ENCODE results near the gene TAF3.

TAF3 gene

GRCh38 chr10:7887174-7887816, 69.0 kb downstream of the TAF3 start:
- H3K4me1 Mint-ChIP-seq = peaks cover 65% of the 10 kb centered on the region
- no peaks in the 10 kb centered on the region for H3K9me3 Mint-ChIP-seq
- peaks cover 4% of the 10 kb centered on the region for H3K36me3 Mint-ChIP-seq

DNA sequence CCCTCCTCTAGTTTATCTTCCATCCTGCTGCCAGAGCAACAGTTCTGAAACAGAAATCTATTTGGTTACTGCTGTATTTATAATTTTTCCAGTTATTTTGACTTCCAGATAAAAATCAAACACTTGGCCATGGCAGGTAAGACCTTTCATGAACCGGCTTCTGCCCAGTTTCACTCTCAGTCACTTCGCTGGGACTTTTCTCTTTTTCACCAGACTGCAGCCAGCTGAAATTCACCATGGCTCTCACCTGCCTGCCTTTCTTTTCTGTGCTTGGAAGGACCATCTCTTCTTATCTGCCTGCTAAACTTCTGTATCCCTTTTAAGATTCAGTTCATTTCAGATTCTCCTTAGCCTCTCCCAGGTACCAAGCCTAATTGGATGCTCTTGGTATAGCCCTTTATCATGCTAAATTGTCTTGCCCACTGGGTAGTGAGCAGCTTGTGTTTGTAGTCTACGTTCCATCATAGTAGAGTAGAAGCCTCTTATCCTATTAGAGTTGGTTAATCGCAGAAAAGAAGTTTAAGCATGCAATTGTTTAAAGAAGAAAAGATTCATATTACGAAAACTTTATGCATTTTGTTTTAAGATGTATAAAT, 71.7 kb downstream of the TAF3 start:
- Mint-ChIP-seq H3K36me3 (peaks cover 10% of the 10 kb centered on the region), H3K4me1 (peaks cover 62% of the 10 kb centered on the region)

More at GRCh38 chr10:7887174-7887816, 69.0 kb downstream of the TAF3 start:
- H3K27me3 Mint-ChIP-seq = no peaks in the 10 kb centered on the region
- H3K27ac Mint-ChIP-seq = peak overlapping the region; percentile 73
- no peak overlapping the region for H3K4me3 Mint-ChIP-seq

DNA sequence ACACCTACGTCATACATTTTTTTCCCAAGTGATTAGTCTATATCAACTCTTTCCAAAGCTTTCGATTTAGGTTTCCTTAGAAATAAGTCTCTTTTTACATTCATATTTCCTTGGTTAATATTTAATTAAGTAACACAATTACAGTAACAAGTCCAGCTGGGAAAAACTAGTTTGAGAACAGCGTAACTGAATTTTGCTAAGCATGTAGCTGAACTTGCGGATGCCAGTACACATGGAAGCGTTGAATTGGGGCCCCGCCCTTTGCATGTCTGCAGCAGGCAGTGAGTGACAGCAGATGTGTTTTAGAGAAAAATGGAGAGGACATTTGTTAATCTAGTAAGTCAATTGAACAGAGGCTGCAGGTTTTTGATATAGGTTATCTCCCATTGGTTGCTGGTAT, 72.5 kb downstream of the TAF3 start:
- Mint-ChIP-seq H3K9me3 (no peaks in the 10 kb centered on the region), H3K27ac (no peak overlapping the region), H3K36me3 (peaks cover 8% of the 10 kb centered on the region), H3K4me1 (peaks cover 55% of the 10 kb centered on the region), H3K27me3 (no peaks in the 10 kb centered on the region), H3K4me3 (no peak overlapping the region)

More for the DNA sequence above, 71.7 kb downstream of the TAF3 start:
- H3K4me3 Mint-ChIP-seq = no peak overlapping the region
- no peaks in the 10 kb centered on the region for H3K27me3 Mint-ChIP-seq
- H3K9me3 Mint-ChIP-seq = no peaks in the 10 kb centered on the region
- no peak overlapping the region for H3K27ac Mint-ChIP-seq

DNA sequence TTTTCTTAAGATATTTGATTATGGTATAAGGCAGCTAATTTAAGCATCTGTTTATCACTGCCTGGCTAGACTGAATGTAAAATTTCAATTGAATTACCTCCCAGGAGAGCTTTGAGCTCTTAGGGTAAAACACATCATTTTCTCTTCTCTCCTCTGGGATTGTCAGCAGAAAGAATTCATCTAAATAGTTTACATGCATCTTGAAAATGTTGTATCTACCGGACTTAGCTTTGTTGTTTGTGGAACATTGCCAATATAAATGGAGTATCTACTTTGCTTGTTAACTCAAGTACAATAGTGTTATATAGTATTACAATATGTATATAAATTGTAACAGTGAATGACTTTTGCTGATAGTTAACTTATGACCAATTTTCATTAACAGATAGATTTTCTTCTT, 73.3 kb downstream of the TAF3 start:
- Mint-ChIP-seq H3K4me3 (no peak overlapping the region), H3K27me3 (no peaks in the 10 kb centered on the region), H3K27ac (no peak overlapping the region), H3K36me3 (peaks cover 15% of the 10 kb centered on the region), H3K9me3 (no peaks in the 10 kb centered on the region), H3K4me1 (peaks cover 47% of the 10 kb centered on the region)

DNA sequence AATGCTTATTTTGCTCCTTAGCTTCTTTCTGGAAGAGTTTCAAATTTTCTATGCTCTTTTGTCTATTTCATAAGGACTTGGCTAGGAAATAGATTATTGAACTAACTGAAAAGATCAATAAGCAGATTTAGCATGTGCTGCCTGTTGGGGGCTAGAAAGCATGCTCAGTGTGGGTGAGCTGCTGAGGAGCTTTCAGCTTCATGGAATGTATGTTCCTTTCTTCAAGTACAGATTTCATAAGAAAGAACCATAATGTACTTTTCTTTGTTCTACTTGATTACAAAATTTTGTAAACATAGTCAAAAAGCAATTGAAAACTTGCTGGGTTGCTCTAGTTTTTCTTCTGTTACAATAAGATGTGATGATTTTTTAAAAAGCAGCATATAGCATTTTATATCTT, 73.8 kb downstream of the TAF3 start:
- Mint-ChIP-seq H3K27me3 (no peaks in the 10 kb centered on the region), H3K4me3 (no peak overlapping the region), H3K27ac (no peak overlapping the region), H3K4me1 (peaks cover 47% of the 10 kb centered on the region), H3K36me3 (peaks cover 19% of the 10 kb centered on the region), H3K9me3 (no peaks in the 10 kb centered on the region)

GRCh38 chr10:7895699-7896090, 77.4 kb downstream of the TAF3 start:
- no peak overlapping the region for H3K27ac Mint-ChIP-seq
- no peaks in the 10 kb centered on the region for H3K9me3 Mint-ChIP-seq
- H3K4me1 Mint-ChIP-seq = peaks cover 28% of the 10 kb centered on the region
- H3K4me3 Mint-ChIP-seq = no peak overlapping the region
- H3K27me3 Mint-ChIP-seq = no peaks in the 10 kb centered on the region
- H3K36me3 Mint-ChIP-seq = peaks cover 29% of the 10 kb centered on the region

DNA sequence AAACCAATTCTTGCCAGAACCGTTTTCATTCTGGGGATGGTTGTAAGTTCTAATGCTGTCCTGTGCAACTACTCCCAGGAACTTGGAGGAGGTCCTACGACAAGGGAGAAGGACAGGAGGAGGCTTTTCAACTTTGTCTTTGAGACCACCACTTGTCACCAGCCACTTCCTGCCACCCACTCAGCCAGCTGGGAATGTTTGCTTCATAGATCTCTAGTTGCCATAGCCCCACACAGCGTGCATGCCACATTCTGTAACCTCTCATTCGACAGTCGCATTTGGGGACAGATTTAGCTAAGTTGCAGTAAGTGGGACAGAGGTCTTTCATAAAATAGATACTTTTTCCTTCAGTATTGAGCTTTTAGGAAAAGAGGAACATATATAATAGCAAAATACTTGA, 78.0 kb downstream of the TAF3 start:
- Mint-ChIP-seq H3K9me3 (no peaks in the 10 kb centered on the region), H3K36me3 (peaks cover 29% of the 10 kb centered on the region), H3K4me3 (no peak overlapping the region), H3K4me1 (peaks cover 24% of the 10 kb centered on the region), H3K27me3 (no peaks in the 10 kb centered on the region), H3K27ac (no peak overlapping the region)

GRCh38 chr10:7901256-7901655, 83.0 kb downstream of the TAF3 start:
- H3K9me3 Mint-ChIP-seq = no peaks in the 10 kb centered on the region
- H3K36me3 Mint-ChIP-seq = peaks cover 30% of the 10 kb centered on the region
- no peak overlapping the region for H3K4me3 Mint-ChIP-seq
- H3K27me3 Mint-ChIP-seq = no peaks in the 10 kb centered on the region
- no peak overlapping the region for H3K27ac Mint-ChIP-seq
- peaks cover 40% of the 10 kb centered on the region for H3K4me1 Mint-ChIP-seq

DNA sequence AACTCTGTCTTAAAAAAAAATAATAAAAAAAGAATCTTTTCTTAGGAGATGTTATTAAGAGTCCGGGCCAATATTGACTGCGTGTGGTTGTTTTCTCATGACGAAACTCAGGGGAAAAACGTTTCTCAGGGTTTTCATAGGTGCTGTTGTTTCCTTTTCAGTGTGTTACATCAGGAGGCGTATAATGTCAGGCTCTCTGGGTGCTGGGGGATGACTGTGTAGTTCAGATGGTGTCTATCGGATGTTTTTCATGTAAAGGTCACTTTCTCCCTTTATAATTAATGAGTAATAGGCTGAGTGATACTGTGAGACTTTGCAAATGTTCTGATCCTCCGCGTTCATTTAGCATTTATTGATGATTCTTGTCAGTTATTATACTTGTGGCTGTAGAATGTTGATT, 84.1 kb downstream of the TAF3 start:
- Mint-ChIP-seq H3K9me3 (no peaks in the 10 kb centered on the region), H3K27me3 (no peaks in the 10 kb centered on the region), H3K27ac (no peak overlapping the region), H3K4me1 (peaks cover 47% of the 10 kb centered on the region), H3K4me3 (no peak overlapping the region), H3K36me3 (peaks cover 21% of the 10 kb centered on the region)

DNA sequence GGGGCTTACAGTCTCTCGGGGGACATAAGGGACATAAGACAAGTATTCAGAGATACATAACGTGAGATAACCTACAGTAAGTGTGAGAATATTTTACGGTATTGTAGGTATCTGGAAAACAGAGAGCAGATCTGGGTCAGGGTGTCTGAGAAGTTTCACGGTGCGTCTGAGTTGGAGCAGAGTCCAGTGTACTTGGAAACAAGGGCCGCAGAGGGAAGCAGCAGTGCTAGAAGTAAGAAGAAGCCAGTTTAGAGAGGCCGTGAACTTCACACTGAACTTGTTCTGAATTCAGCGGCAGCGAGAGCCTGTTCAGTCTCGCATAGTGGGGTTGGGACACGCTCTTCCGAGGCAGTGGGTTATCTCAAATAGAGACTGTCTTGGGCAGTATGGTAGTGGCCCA, 85.5 kb downstream of the TAF3 start:
- Mint-ChIP-seq H3K27me3 (no peaks in the 10 kb centered on the region), H3K9me3 (no peaks in the 10 kb centered on the region), H3K4me3 (no peak overlapping the region), H3K4me1 (peaks cover 52% of the 10 kb centered on the region), H3K27ac (no peak overlapping the region), H3K36me3 (peaks cover 16% of the 10 kb centered on the region)

- no peaks in the 10 kb centered on the region for H3K27me3 Mint-ChIP-seq
- no peaks in the 10 kb centered on the region for H3K9me3 Mint-ChIP-seq
- H3K4me1 Mint-ChIP-seq = peaks cover 52% of the 10 kb centered on the region
- H3K27ac Mint-ChIP-seq = no peak overlapping the region
- H3K36me3 Mint-ChIP-seq = peaks cover 9% of the 10 kb centered on the region
- no peak overlapping the region for H3K4me3 Mint-ChIP-seq
Measured at GRCh38 chr10:7906128-7906527, 87.8 kb downstream of the TAF3 start.

DNA sequence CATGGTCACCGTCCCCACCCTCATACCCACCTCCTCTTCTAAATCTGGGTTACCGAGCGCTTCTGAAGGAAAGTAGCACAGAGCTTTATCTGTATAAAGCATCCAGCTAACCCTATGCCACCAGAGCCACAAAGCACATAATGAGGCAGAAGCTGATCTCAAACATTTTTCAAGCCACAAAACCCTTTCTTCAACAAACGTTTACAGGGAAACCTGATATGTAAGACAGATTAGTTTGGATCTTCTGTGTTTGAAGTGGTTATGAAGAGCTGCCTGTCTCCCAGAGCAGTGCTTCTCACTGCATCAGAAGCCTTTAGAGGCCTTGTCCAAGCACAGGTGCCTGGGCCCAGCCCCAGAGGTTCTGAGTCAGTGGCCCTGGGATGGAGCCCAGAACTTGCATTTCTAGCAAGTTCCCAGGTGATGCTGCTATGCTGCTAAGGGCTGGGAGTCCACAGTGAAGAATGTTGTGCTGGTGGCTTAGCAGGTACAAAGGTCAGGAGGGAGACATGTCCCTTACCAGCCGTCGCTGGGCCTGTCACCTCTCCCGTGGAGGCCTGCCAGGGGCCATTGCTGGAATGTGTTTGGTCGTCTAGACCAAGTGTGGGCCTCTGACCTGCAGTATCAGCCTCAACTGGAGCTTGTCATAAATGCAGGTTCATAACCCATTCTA, 90.4 kb downstream of the TAF3 start:
- H3K36me3 Mint-ChIP-seq = peaks cover 14% of the 10 kb centered on the region
- H3K4me1 Mint-ChIP-seq = peaks cover 52% of the 10 kb centered on the region
- H3K4me3 Mint-ChIP-seq = no peak overlapping the region
- H3K27me3 Mint-ChIP-seq = no peaks in the 10 kb centered on the region
- no peak overlapping the region for H3K27ac Mint-ChIP-seq
- H3K9me3 Mint-ChIP-seq = no peaks in the 10 kb centered on the region

GRCh38 chr10:7913126-7913872, 95.0 kb downstream of the TAF3 start:
- H3K4me1 Mint-ChIP-seq = peaks cover 28% of the 10 kb centered on the region
- H3K27ac Mint-ChIP-seq = no peak overlapping the region
- H3K36me3 Mint-ChIP-seq = peaks cover 6% of the 10 kb centered on the region
- no peaks in the 10 kb centered on the region for H3K9me3 Mint-ChIP-seq
- H3K27me3 Mint-ChIP-seq = no peaks in the 10 kb centered on the region
- H3K4me3 Mint-ChIP-seq = no peak overlapping the region

DNA sequence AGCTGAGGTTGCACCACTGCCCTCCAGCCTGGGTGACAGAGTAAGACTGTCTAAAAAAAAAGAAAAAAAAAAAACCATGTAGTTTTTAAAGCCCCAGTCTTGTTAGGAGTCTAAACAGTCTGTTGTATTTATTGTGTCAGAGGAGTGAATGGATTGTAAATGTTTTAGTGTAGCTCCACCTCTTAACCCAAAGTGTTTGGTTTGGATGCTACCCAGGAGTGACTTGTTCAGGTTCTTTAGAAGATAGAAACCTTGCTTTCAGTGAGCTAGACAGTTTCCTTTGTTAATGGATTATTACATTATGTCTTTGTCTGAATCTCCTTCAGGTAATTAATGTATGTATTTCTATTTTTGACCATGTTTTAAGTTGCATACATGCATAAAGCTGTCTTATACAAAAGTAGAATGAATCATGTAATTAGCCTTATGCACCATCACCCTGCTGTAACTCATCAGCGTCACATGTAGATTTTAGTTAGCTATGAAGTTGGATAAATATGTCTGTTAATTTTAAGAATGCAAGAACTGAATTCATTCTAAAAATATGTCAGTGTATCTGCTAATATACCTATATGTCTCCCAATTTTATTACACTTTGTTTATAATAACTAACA, 97.7 kb downstream of the TAF3 start:
- H3K27me3 Mint-ChIP-seq = no peaks in the 10 kb centered on the region
- H3K4me3 Mint-ChIP-seq = no peak overlapping the region
- H3K36me3 Mint-ChIP-seq = peaks cover 6% of the 10 kb centered on the region
- H3K9me3 Mint-ChIP-seq = no peaks in the 10 kb centered on the region
- peaks cover 15% of the 10 kb centered on the region for H3K4me1 Mint-ChIP-seq
- H3K27ac Mint-ChIP-seq = no peak overlapping the region

DNA sequence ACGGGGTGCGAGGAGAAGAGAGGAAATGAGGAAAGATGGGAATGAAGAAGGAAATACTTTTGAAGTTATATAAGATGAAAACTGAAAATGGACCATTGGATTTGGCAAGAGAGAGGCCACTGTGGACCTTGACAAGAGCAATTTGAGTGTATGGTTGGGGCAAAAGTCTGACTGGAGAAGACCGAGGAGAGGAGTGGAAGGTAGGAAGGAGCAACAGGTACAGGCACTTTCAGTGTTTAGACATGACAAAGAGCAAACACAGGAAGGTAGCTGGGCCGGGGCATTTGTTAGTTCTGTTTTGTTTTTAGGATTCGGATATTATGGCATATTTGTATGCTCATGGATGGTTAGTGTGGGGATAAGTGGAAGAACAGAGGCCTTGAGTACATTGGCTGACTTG, 99.4 kb downstream of the TAF3 start:
- H3K27ac Mint-ChIP-seq = no peak overlapping the region
- no peak overlapping the region for H3K4me3 Mint-ChIP-seq
- H3K36me3 Mint-ChIP-seq = peaks cover 3% of the 10 kb centered on the region
- no peaks in the 10 kb centered on the region for H3K27me3 Mint-ChIP-seq
- peaks cover 14% of the 10 kb centered on the region for H3K4me1 Mint-ChIP-seq
- H3K9me3 Mint-ChIP-seq = no peaks in the 10 kb centered on the region
